ENCODE measurements around the gene IPO4.

Gene IPO4

DNA sequence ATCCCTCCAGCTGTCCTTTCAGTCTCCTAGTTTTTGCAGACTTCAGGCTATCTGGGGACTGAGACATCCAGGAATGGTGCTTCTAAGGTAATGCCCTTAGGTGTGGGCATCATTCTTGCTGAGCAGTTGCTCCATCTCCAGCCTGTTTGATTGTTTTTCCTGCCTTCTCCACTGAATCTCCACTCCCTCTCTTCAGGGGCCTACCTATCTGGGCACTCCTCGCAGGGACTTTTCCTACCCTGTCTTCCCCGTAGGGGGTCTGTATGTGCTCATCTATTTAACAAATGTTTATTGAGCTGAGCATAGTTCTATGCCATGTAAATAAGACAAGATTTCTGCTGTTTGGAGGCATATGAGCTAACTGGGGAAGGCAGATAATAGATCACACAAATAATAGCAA, 55.6 kb downstream of the IPO4 start:
- Histone ChIP-seq H3K4me3 (ENCODE audit: control insufficient read depth in 1 of 7, extremely low read depth in 1 of 7, insufficient read depth in 4 of 7, low read depth in 2 of 7, low read length in 6 of 7) (no peak overlapping the region), H3K36me3 (ENCODE audit: control insufficient read depth in 4 of 4, insufficient read depth in 4 of 4, low read length in 3 of 4) (peaks cover 0 to 10% (median 8%) of the 10 kb centered on the region in 4 experiments), H3K27me3 (replicated peaks in 2 of 5; ENCODE audit: control insufficient read depth in 4 of 5, insufficient read depth in 5 of 5, low read length in 4 of 5) (no peaks in the 10 kb centered on the region), H3K9me3 (ENCODE audit: control extremely low read depth in 1 of 5, control insufficient read depth in 4 of 5, insufficient read depth in 2 of 5, low read depth in 1 of 5, low read length in 4 of 5) (no peaks in the 10 kb centered on the region), H3K27ac (ENCODE audit: insufficient read depth in 1 of 2, low read depth in 1 of 2, low read length in 2 of 2, poor library complexity in 1 of 2, severe bottlenecking in 2 of 2) (no peak overlapping the region), H3K4me1 (ENCODE audit: control extremely low read depth in 1 of 4, control insufficient read depth in 4 of 4, insufficient read depth in 4 of 4, low read length in 3 of 4) (peaks cover 0 to 41% (median 27%) of the 10 kb centered on the region in 4 experiments)
- WGBS (ENCODE audit: insufficient coverage), result no CpG with 5 or more reads among the region's 2 CpGs
- ChIA-PET POLR2A (interaction anchor here (1.0 kb wide), 1 partner anchor 8 kb away, joined by 3 read pairs; the partner anchor contains the start of gene EMC9), CTCF (interaction anchor here (1.2 to 5.7 kb wide), 4 partner anchors 8 to 27 kb away, joined by 3 to 46 read pairs (median 10); partner anchors contain the start of genes DCAF11, EMC9, IRF9 and NRL)
- no peak for DNase-seq

DNA sequence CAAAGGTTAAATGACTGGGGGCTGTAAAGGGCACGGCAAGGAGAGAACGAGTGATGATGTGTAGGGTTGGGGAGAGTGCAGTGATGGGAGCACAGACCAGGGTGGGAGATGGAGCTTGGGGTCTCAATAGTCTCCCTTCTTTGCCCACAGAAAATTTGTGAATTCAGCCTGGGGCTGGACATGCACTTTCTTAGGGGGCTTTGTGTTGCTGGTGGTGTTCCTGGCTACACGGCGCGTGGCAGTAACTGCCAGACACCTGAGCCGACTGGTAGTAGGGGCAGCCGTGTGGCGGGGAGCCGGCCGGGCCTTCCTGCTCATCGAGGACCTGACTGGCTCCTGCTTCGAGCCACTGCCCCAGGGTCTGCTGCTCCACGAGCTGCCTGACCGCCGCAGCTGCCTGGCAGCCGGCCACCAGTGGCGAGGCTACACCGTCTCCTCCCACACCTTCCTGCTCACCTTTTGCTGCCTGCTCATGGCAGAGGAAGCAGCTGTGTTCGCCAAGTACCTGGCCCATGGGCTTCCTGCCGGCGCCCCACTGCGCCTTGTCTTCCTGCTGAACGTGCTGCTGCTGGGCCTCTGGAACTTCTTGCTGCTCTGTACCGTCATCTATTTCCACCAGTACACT, 56.4 kb downstream of the IPO4 start:
- peak in 1 of 3 donors; percentile 33 for DNase-seq
- no peak overlapping the region for H3K27ac ChIP-seq (ENCODE audit: insufficient read depth in 1 of 2, low read depth in 1 of 2, low read length in 2 of 2, poor library complexity in 1 of 2, severe bottlenecking in 2 of 2)

DNA sequence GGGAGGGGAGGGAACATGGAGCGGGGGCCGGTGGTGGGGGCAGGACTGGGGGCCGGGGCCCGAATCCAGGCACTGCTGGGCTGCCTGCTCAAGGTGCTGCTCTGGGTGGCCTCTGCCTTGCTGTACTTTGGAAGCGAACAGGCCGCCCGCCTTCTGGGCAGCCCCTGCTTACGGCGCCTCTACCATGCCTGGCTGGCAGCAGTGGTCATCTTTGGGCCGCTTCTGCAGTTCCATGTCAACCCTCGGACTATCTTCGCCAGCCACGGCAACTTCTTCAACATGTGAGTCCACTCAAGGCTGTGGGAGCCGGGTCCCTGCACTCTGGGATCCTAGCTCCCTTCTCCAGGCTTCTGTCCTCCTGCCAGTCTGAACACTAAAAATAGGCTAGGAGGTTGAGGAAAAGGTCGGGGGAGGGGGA, 57.1 kb downstream of the IPO4 start:
- H3K36me3 ChIP-seq (ENCODE audit: control insufficient read depth in 4 of 4, insufficient read depth in 4 of 4, low read length in 3 of 4), result no peaks in the 10 kb centered on the region
- no peak overlapping the region for H3K4me3 ChIP-seq (ENCODE audit: control insufficient read depth in 1 of 7, extremely low read depth in 1 of 7, insufficient read depth in 4 of 7, low read depth in 2 of 7, low read length in 6 of 7)
- ChIA-PET POLR2A (no interaction called here), CTCF (interaction anchor here (2.6 to 5.7 kb wide), 3 partner anchors 9 to 29 kb away, joined by 9 to 46 read pairs (median 11); partner anchors contain the start of genes DCAF11, EMC9, IRF9 and NRL)
- H3K27ac ChIP-seq (ENCODE audit: insufficient read depth in 1 of 2, low read depth in 1 of 2, low read length in 2 of 2, poor library complexity in 1 of 2, severe bottlenecking in 2 of 2), result no peak overlapping the region
- H3K27me3 ChIP-seq (replicated peaks in 2 of 5; ENCODE audit: control insufficient read depth in 4 of 5, insufficient read depth in 5 of 5, low read length in 4 of 5), result no peaks in the 10 kb centered on the region
- no peaks in the 10 kb centered on the region for H3K9me3 ChIP-seq (ENCODE audit: control extremely low read depth in 1 of 5, control insufficient read depth in 4 of 5, insufficient read depth in 2 of 5, low read depth in 1 of 5, low read length in 4 of 5)
- H3K4me1 ChIP-seq (ENCODE audit: control extremely low read depth in 1 of 4, control insufficient read depth in 4 of 4, insufficient read depth in 4 of 4, low read length in 3 of 4), result peaks cover 0 to 28% (median 18%) of the 10 kb centered on the region in 4 experiments
- DNase-seq, result no peak
- 96% methylated on average over 10 of the region's 15 CpGs for WGBS (ENCODE audit: insufficient coverage)

More for the DNA sequence above, 56.4 kb downstream of the IPO4 start:
- 37% methylated on average over 22 of the region's 24 CpGs for WGBS (ENCODE audit: insufficient coverage)
- ChIA-PET POLR2A (interaction anchor here (1.0 kb wide), 1 partner anchor 9 kb away, joined by 3 read pairs; the partner anchor contains the start of gene EMC9), CTCF (interaction anchor here (2.6 to 5.7 kb wide), 3 partner anchors 9 to 28 kb away, joined by 9 to 46 read pairs (median 11); partner anchors contain the start of genes DCAF11, EMC9, IRF9 and NRL)
- peaks cover 0 to 2% (median under 1%) of the 10 kb centered on the region in 4 experiments for H3K36me3 ChIP-seq (ENCODE audit: control insufficient read depth in 4 of 4, insufficient read depth in 4 of 4, low read length in 3 of 4)
- H3K4me3 ChIP-seq (ENCODE audit: control insufficient read depth in 1 of 7, extremely low read depth in 1 of 7, insufficient read depth in 4 of 7, low read depth in 2 of 7, low read length in 6 of 7), result peak overlapping the region in 1 of 7 experiments; percentile 26
- peaks cover 0 to 34% (median 24%) of the 10 kb centered on the region in 4 experiments for H3K4me1 ChIP-seq (ENCODE audit: control extremely low read depth in 1 of 4, control insufficient read depth in 4 of 4, insufficient read depth in 4 of 4, low read length in 3 of 4)
- no peaks in the 10 kb centered on the region for H3K9me3 ChIP-seq (ENCODE audit: control extremely low read depth in 1 of 5, control insufficient read depth in 4 of 5, insufficient read depth in 2 of 5, low read depth in 1 of 5, low read length in 4 of 5)
- H3K27me3 ChIP-seq (replicated peaks in 2 of 5; ENCODE audit: control insufficient read depth in 4 of 5, insufficient read depth in 5 of 5, low read length in 4 of 5), result no peaks in the 10 kb centered on the region

DNA sequence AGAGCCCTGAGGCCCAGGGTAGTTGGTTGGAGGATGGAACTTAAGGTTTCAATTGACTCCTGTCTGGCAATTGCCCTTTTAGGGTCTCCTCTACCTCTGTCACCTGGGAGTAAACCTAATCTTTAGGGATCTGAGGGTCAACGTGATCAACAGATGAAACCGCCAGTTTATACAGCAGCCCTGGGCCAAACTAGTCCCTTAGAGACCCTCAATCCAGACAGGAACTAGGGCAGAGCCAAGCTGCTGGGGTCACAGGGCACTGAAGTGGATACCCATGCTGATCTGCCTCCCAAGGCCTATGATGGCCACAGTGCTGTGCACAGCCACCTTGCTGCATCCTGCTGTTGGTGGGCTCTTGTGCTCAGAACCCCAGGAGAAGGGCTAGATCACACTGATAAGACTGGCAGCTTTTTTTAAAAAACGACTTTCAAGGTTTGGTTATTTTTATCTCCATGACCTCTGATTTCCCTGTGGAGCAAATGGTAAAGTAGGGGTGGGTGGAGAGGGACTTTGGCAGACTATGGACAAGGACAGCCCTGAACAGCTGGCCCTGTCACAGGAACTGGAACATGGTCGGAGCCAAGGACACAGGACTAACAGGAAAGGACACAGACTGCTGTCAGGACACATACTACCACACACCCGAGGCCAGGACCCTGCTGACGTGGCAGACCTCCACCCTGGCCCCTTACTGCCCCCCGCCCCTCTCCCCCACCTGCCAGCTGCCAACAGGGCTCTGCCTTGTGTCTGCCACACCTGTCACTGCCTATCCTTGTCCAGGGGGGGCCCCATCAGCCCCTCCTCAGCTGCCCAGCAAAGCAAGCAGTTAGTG, 57.7 kb downstream of the IPO4 start:
- Histone ChIP-seq H3K9me3 (ENCODE audit: control extremely low read depth in 1 of 5, control insufficient read depth in 4 of 5, insufficient read depth in 2 of 5, low read depth in 1 of 5, low read length in 4 of 5) (no peaks in the 10 kb centered on the region), H3K27ac (ENCODE audit: insufficient read depth in 1 of 2, low read depth in 1 of 2, low read length in 2 of 2, poor library complexity in 1 of 2, severe bottlenecking in 2 of 2) (no peak overlapping the region), H3K27me3 (replicated peaks in 2 of 5; ENCODE audit: control insufficient read depth in 4 of 5, insufficient read depth in 5 of 5, low read length in 4 of 5) (no peaks in the 10 kb centered on the region), H3K4me1 (ENCODE audit: control extremely low read depth in 1 of 4, control insufficient read depth in 4 of 4, insufficient read depth in 4 of 4, low read length in 3 of 4) (peaks cover 0 to 26% (median 15%) of the 10 kb centered on the region in 4 experiments), H3K4me3 (ENCODE audit: control insufficient read depth in 1 of 7, extremely low read depth in 1 of 7, insufficient read depth in 4 of 7, low read depth in 2 of 7, low read length in 6 of 7) (no peak overlapping the region), H3K36me3 (ENCODE audit: control insufficient read depth in 4 of 4, insufficient read depth in 4 of 4, low read length in 3 of 4) (no peaks in the 10 kb centered on the region)
- POLR2A ChIA-PET, result no interaction called here
- CTCF ChIA-PET, result interaction anchor here (1.6 to 5.7 kb wide), 4 partner anchors 10 to 29 kb away, joined by 4 to 46 read pairs (median 10); partner anchors contain the start of genes DCAF11, EMC9, IRF9 and NRL
- no peak for DNase-seq
- WGBS (ENCODE audit: insufficient coverage), result 88% methylated on average over 7 of the region's 7 CpGs

DNA sequence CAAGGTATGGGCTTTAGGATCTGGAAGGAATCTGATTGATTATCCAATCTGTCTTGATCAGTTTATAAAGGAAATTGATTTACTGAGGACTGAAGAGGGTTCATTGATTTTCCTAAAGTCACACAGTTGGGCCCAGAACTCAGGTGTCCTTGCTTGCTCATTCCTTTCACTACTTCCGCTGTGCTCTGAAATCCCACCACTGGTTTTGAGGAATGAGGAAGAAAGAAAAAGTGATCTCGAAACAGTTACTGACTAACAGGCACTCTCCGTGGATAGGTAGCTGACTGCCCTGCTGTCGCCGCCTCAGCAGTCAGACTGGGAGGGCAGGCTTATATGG, 58.3 kb downstream of the IPO4 start, which contains the start of gene FITM1:
TSS of gene FITM1 (plus strand) at position 280 of the 337 bp plus-strand sequence. CDS start 905 bp downstream, outside the sequence.
- Histone ChIP-seq H3K36me3 (ENCODE audit: control insufficient read depth in 4 of 4, insufficient read depth in 4 of 4, low read length in 3 of 4) (no peaks in the 10 kb centered on the region), H3K4me3 (ENCODE audit: control insufficient read depth in 1 of 7, extremely low read depth in 1 of 7, insufficient read depth in 4 of 7, low read depth in 2 of 7, low read length in 6 of 7) (no peak within 1 kb of the TSS), H3K9me3 (ENCODE audit: control extremely low read depth in 1 of 5, control insufficient read depth in 4 of 5, insufficient read depth in 2 of 5, low read depth in 1 of 5, low read length in 4 of 5) (no peaks in the 10 kb centered on the region), H3K27me3 (replicated peaks in 2 of 5; ENCODE audit: control insufficient read depth in 4 of 5, insufficient read depth in 5 of 5, low read length in 4 of 5) (no peaks in the 10 kb centered on the region), H3K4me1 (ENCODE audit: control extremely low read depth in 1 of 4, control insufficient read depth in 4 of 4, insufficient read depth in 4 of 4, low read length in 3 of 4) (peaks cover 0 to 22% (median 12%) of the 10 kb centered on the region in 4 experiments), H3K27ac (ENCODE audit: insufficient read depth in 1 of 2, low read depth in 1 of 2, low read length in 2 of 2, poor library complexity in 1 of 2, severe bottlenecking in 2 of 2) (no peak within 1 kb of the TSS)
- CTCF ChIA-PET, result interaction anchor here (1.6 to 5.7 kb wide), 2 partner anchors 13 to 21 kb away, joined by 4 to 46 read pairs; partner anchors contain the start of genes DCAF11 and NRL
- DNase-seq, result no peak
- POLR2A ChIA-PET, result no interaction called here
- WGBS (ENCODE audit: insufficient coverage), result 92% methylated on average over 4 of the region's 5 CpGs
